Measurements from ENCODE around the gene FAM47E. TPM values are rescaled to one million over a fixed set of nuclear protein-coding genes. Genes with fewer than 3 reads are reported as not detected.

FAM47E gene
- polyA plus RNA-seq, 1 donor (not counting 4 experiments of a cell fraction or from before 2014, with no cell fraction given): 0.29 TPM

GRCh38 chr4:76233967-76234678 is 17.4 kb upstream of the FAM47E start:
- Histone ChIP-seq H3K27me3 (ENCODE audit: control insufficient read depth, extremely low read depth, insufficient read depth, low read length) (no peaks in the 10 kb centered on the region), H3K36me3 (ENCODE audit: control insufficient read depth in 2 of 2, extremely low read depth in 1 of 2, insufficient read depth in 2 of 2, low read length in 2 of 2) (peaks cover 13 to 16% of the 10 kb centered on the region in 2 experiments), H3K27ac (ENCODE audit: control insufficient read depth, insufficient read depth, low read length) (peak overlapping the region; percentile 79), H2AFZ (ENCODE audit: control insufficient read depth, low read length) (peak overlapping the region; percentile 96), H4K20me1 (ENCODE audit: control insufficient read depth, extremely low read depth, insufficient read depth, low read length) (no peaks in the 10 kb centered on the region), H3K79me2 (ENCODE audit: control insufficient read depth, insufficient read depth, low read length) (peaks cover 42% of the 10 kb centered on the region), H3K9me1 (ENCODE audit: control insufficient read depth, extremely low read depth, insufficient read depth, low read length) (no peaks in the 10 kb centered on the region), H3K4me1 (ENCODE audit: control insufficient read depth, extremely low read depth, insufficient read depth, low read length) (peaks cover 13% of the 10 kb centered on the region), H3K4me3 (ENCODE audit: control insufficient read depth in 2 of 3, extremely low read depth in 1 of 3, insufficient read depth in 2 of 3, low read depth in 1 of 3, low read length in 3 of 3) (peak overlapping the region; percentile 66 to 97 (median 90)), H3K9ac (ENCODE audit: control insufficient read depth, extremely low read depth, insufficient read depth, low read length) (peak overlapping the region; percentile 88), H3K4me2 (ENCODE audit: control insufficient read depth, extremely low read depth, insufficient read depth, low read depth, low read length) (peak overlapping the region; percentile 74), H3K9me3 (ENCODE audit: control insufficient read depth, low read depth, low read length) (peaks cover 5% of the 10 kb centered on the region)
- peak; percentile 66 for DNase-seq (ENCODE audit: low read depth, low spot score)
- dilution Hi-C loops (cut with MboI; ENCODE audit: extremely low pct_ligation_motif_present, low sequenced_read_pairs): no loop called here
- peak; percentile 87 for FAIRE-seq
- TF ChIP-seq EZH2 (IDR thresholded peaks at IDR 0.05; ENCODE audit: low read length) (no peak), CTCF (optimal IDR thresholded peaks at IDR 0.05 in 1 of 3, IDR thresholded peaks at IDR 0.05 in 1 of 3, conservative IDR thresholded peaks at IDR 0.05 in 1 of 3; ENCODE audit: extremely low read depth in 1 of 3, insufficient read depth in 2 of 3, low read length in 3 of 3) (no peak)

GRCh38 chr4:76234679-76235044 is 16.9 kb upstream of the FAM47E start:
- TF ChIP-seq EZH2 (IDR thresholded peaks at IDR 0.05; ENCODE audit: low read length): no peak
- TF ChIP-seq CTCF (optimal IDR thresholded peaks at IDR 0.05 in 1 of 3, IDR thresholded peaks at IDR 0.05 in 1 of 3, conservative IDR thresholded peaks at IDR 0.05 in 1 of 3; ENCODE audit: extremely low read depth in 1 of 3, insufficient read depth in 2 of 3, low read length in 3 of 3): no peak
- H3K9me3 ChIP-seq (ENCODE audit: control insufficient read depth, low read depth, low read length): peaks cover 2% of the 10 kb centered on the region
- H2AFZ ChIP-seq (ENCODE audit: control insufficient read depth, low read length): peak overlapping the region; percentile 96
- dilution Hi-C loops (cut with MboI; ENCODE audit: extremely low pct_ligation_motif_present, low sequenced_read_pairs): no loop called here
- FAIRE-seq (no peak), DNase-seq (ENCODE audit: low read depth, low spot score) (no peak)
- H3K4me3 ChIP-seq (ENCODE audit: control insufficient read depth in 2 of 3, extremely low read depth in 1 of 3, insufficient read depth in 2 of 3, low read depth in 1 of 3, low read length in 3 of 3): peak overlapping the region; percentile 66 to 97 (median 90)
- no peaks in the 10 kb centered on the region for H3K9me1 ChIP-seq (ENCODE audit: control insufficient read depth, extremely low read depth, insufficient read depth, low read length)
- H4K20me1 ChIP-seq (ENCODE audit: control insufficient read depth, extremely low read depth, insufficient read depth, low read length): no peaks in the 10 kb centered on the region
- H3K4me2 ChIP-seq (ENCODE audit: control insufficient read depth, extremely low read depth, insufficient read depth, low read depth, low read length): peak overlapping the region; percentile 74
- peaks cover 39% of the 10 kb centered on the region for H3K79me2 ChIP-seq (ENCODE audit: control insufficient read depth, insufficient read depth, low read length)
- peaks cover 13% of the 10 kb centered on the region for H3K4me1 ChIP-seq (ENCODE audit: control insufficient read depth, extremely low read depth, insufficient read depth, low read length)
- peak overlapping the region; percentile 79 for H3K27ac ChIP-seq (ENCODE audit: control insufficient read depth, insufficient read depth, low read length)
- H3K27me3 ChIP-seq (ENCODE audit: control insufficient read depth, extremely low read depth, insufficient read depth, low read length): no peaks in the 10 kb centered on the region
- H3K9ac ChIP-seq (ENCODE audit: control insufficient read depth, extremely low read depth, insufficient read depth, low read length): peak overlapping the region; percentile 88
- peaks cover 9 to 12% of the 10 kb centered on the region in 2 experiments for H3K36me3 ChIP-seq (ENCODE audit: control insufficient read depth in 2 of 2, extremely low read depth in 1 of 2, insufficient read depth in 2 of 2, low read length in 2 of 2)

Measured in keratinocyte (primary cell).